H1 (cell line): ENCODE results near the gene LRP2BP. TPM values are rescaled to one million over a fixed set of nuclear protein-coding genes. Genes with fewer than 3 reads are reported as not detected.

Experiments
- ASH2L ChIP-seq: fragments of 200-600, 300-600 bp; sonication (generic); IDR thresholded peaks from one replicate; pipeline ENCODE4 v1.7.1; 2017; ENCODE audit warnings: low read length
- ATF2 ChIP-seq: IDR thresholded peaks from 2 replicates; pipeline ENCODE4 v1.6.1; 2012; ENCODE audit warnings: low read length, inconsistent platforms
- ATF3 ChIP-seq: IDR thresholded peaks from 2 replicates; pipeline ENCODE4 v1.6.1; 2011; ENCODE audit warnings: low read depth, mild to moderate bottlenecking, low read length; ENCODE audit not compliant: insufficient read depth
- CHD7 ChIP-seq: fragments of 300-600 bp; sonication (generic); IDR thresholded peaks from 2 replicates; pipeline ENCODE4 v1.7.1; 2012; ENCODE audit warnings: low read length, moderate library complexity, mild to moderate bottlenecking, inconsistent platforms; ENCODE audit not compliant: insufficient replicate concordance
- KDM1A ChIP-seq: fragments of 200-600, 300-600 bp; sonication (generic); IDR thresholded peaks from 2 replicates; pipeline ENCODE4 v1.7.1; 2016; ENCODE audit warnings: mild to moderate bottlenecking, low read length, borderline replicate concordance
- RXRA ChIP-seq: IDR thresholded peaks from 2 replicates; pipeline ENCODE4 v1.6.1; 2011; ENCODE audit warnings: low read depth, mild to moderate bottlenecking, low read length, moderate library complexity; ENCODE audit not compliant: insufficient read depth
- SIN3A ChIP-seq, 2 experiments: IDR thresholded peaks in 1 of 2; conservative IDR thresholded peaks in 1 of 2; 2 replicates each; pipeline ENCODE4 v1.6.1; 2011 to 2012; ENCODE audit warnings: low read length in 2 of 2, improper control_type of control experiment in 1 of 2, low read depth in 1 of 2, mild to moderate bottlenecking in 1 of 2
- SIRT6 ChIP-seq: IDR thresholded peaks from one replicate; pipeline ENCODE4 v1.7.1; 2012; ENCODE audit warnings: low read length, inconsistent platforms
- SRF ChIP-seq: IDR thresholded peaks from 2 replicates; pipeline ENCODE4 v1.6.1; 2011; ENCODE audit warnings: mild to moderate bottlenecking, low read depth, low read length, moderate library complexity
- polyA plus RNA-seq, 7 experiments: library from polyadenylated mRNA; depleted of rRNA in 3 of 7; stranded (reverse) in 5 of 7; unstranded in 2 of 7; fragments of >200 nt in 5 of 7; fragments of 200-250 nt in 2 of 7; gene quantifications; 1 replicate in 5 of 7; 2 replicates in 1 of 7; 4 replicates in 1 of 7; pipeline versions ENCODE4 v1.2.1 to v1.2.3, GENCODE V29; 2011 to 2013; ENCODE audit warnings: missing spikeins in 2 of 7, mixed read lengths in 2 of 7
- total RNA-seq: library from RNA; stranded (reverse); fragmentation: NEBNext Ultra II Directional; extraction: Animal tissue kit (Norgen Biotek cat#: 25700); gene quantifications from 2 replicates; pipeline ENCODE4 v1.2.1, GENCODE V29; 2021

LRP2BP gene
- total and polyA plus RNA-seq, 2 of the 8 experiments (the other 6 are each of a cell fraction or from before 2014, with no cell fraction given) = 0.12 to 0.30 TPM

- TF ChIP-seq CHD7 (no peak), ATF3 (no peak), RXRA (no peak), KDM1A (no peak), ATF2 (no peak), SIRT6 (no peak), SRF (no peak), ASH2L (no peak), SIN3A (conservative IDR thresholded peaks at IDR 0.05 in 1 of 2, IDR thresholded peaks at IDR 0.05 in 1 of 2; ENCODE audit: low read depth in 1 of 2, low read length in 2 of 2) (no peak)
Measured at GRCh38 chr4:185374027-185374426, 21.7 kb downstream of the LRP2BP start (continued).
